CD4-positive, alpha-beta T cell (primary cell): ENCODE measurements around the gene TRIM43B. TPM values are rescaled to one million over a fixed set of nuclear protein-coding genes. Genes with fewer than 3 reads are reported as not detected.
"Not testable (repeated sequence)": the region's sequence is repeated elsewhere in the genome, so short reads cannot be mapped to it uniquely, and the experiment has no call there.

Experiments used
- ATAC-seq: fragments of 200-7000 bp; cut with Tn5 transposase; one replicate; pipeline ENCODE4 v1.10.0; 2022; ENCODE audit warnings: mild to moderate bottlenecking; ENCODE audit not compliant: poor library complexity
- CTCF ChIA-PET: fragments of 350-600 bp; sonication (Branson Sonifier 250); formaldehyde crosslinking; loops from one replicate; lab custom pipeline; 2021; ENCODE audit warnings: antibody characterized with exemption, inconsistent platforms; lab: Charles Lee
- POLR2A ChIA-PET: fragments of 350-600 bp; sonication (Branson Sonifier 250); formaldehyde crosslinking; loops from one replicate; lab custom pipeline; 2021; ENCODE audit warnings: antibody characterized with exemption, inconsistent platforms; lab: Charles Lee
- DNase-seq, 14 experiments: peaks; one replicate each; pipeline ENCODE4 v3.0.0-alpha.2; 2013 to 2020; ENCODE audit warnings: mixed read lengths in 2 of 14
- H3K27ac ChIP-seq, 2 donors: one replicate each; pipeline versions ENCODE4 v1.5.1 to v1.7.0; 2013; ENCODE audit warnings: low read length in 2 of 2, low read depth in 1 of 2, mild to moderate bottlenecking in 1 of 2
- H3K27me3 ChIP-seq, 2 experiments: 1 replicate in 1 of 2; 2 replicates in 1 of 2; pipeline versions ENCODE4 v1.6.1 to v1.7.0; 2013; ENCODE audit warnings: low read length in 2 of 2, control low read depth in 1 of 2, mild to moderate bottlenecking in 1 of 2, moderate library complexity in 1 of 2; ENCODE audit not compliant: insufficient read depth in 2 of 2, control insufficient read depth in 1 of 2
- H3K36me3 ChIP-seq: one replicate; pipeline ENCODE4 v1.6.1; 2013; ENCODE audit warnings: low read length, control low read depth; ENCODE audit not compliant: insufficient read depth
- H3K4me1 ChIP-seq: one replicate; pipeline ENCODE4 v1.6.1; 2013; ENCODE audit warnings: low read length, control low read depth; ENCODE audit not compliant: insufficient read depth
- H3K4me3 ChIP-seq: one replicate; pipeline ENCODE4 v1.5.1; 2013; ENCODE audit warnings: mild to moderate bottlenecking, low read length, moderate library complexity
- H3K9me3 ChIP-seq, 2 experiments: 1 replicate in 1 of 2; 2 replicates in 1 of 2; pipeline versions ENCODE4 v1.6.1 to v1.7.0; 2013; ENCODE audit warnings: low read length in 2 of 2, mild to moderate bottlenecking in 2 of 2, control low read depth in 1 of 2, moderate library complexity in 1 of 2; ENCODE audit not compliant: control insufficient read depth in 1 of 2, insufficient read depth in 1 of 2
- H3K27ac Mint-ChIP-seq: one replicate; pipeline ENCODE4 v1.8.0; 2020; ENCODE audit warnings: mixed read lengths
- H3K27me3 Mint-ChIP-seq: one replicate; pipeline ENCODE4 v1.8.0; 2021; ENCODE audit warnings: mixed read lengths
- H3K36me3 Mint-ChIP-seq: one replicate; pipeline ENCODE4 v1.8.0; 2021; ENCODE audit warnings: low read depth, mixed read lengths
- H3K4me1 Mint-ChIP-seq: one replicate; pipeline ENCODE4 v1.8.0; 2021; ENCODE audit warnings: low read depth, mixed read lengths
- H3K4me3 Mint-ChIP-seq: one replicate; pipeline ENCODE4 v1.8.0; 2020; ENCODE audit warnings: mild to moderate bottlenecking, mixed read lengths
- H3K9me3 Mint-ChIP-seq: one replicate; pipeline ENCODE4 v1.8.0; 2020; ENCODE audit warnings: mixed read lengths
- intact Hi-C, 2 experiments: fragments of 100-400 bp; cut with DNase I in 1 of 2; cut with micrococcal nuclease in 1 of 2; formaldehyde crosslinking; loops; one replicate each; pipeline versions ENCODE4 v1.15.1 to v1.9.0; 2023 to 2025; cut with DNase I, micrococcal nuclease
- total RNA-seq, 174 experiments: library from RNA in 2 of 174; stranded (reverse) in 2 of 174; gene quantifications; one replicate each; pipeline ENCODE4 v1.2.3 and lab custom pipeline; 2021 to 2026

TRIM43B gene
- total RNA-seq, 2 experiments from 2014 or later: not detected

DNA sequence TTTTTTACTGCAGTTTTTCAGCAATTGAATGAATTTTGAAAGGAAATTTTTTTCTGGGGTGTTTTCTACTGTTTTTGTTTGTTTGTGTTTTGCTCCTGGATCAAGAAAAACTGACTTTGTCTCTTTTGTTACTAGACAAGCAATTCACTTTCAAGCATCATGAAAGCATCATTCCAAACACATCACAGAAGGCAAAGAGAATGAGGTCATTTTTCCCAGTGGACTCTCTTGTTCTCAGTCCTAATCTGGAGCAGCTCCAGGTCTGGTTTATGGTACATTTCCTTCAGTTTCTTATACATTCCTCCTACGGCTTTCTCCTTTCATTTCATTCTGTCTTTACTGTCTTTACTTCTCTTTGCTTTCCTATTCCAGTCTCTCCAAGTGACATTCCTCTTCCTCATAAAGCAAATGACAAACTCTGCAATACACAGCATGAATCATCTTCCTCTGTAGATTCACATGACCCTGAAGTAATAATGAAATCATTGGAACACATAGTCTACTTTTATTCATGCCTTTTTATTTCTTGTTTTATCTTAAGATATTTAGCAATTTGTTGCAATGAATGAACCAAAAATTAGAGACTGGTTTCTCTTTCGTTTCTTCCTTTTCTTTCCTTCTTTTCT, 42.0 kb downstream of the TRIM43B start:
- DNase-seq, H3K27me3 ChIP-seq, H3K9me3 Mint-ChIP-seq, POLR2A ChIA-PET, H3K36me3 Mint-ChIP-seq, H3K36me3 ChIP-seq, H3K27me3 Mint-ChIP-seq, H3K4me1 ChIP-seq, ATAC-seq, H3K4me3 ChIP-seq, H3K9me3 ChIP-seq, H3K27ac Mint-ChIP-seq, H3K4me3 Mint-ChIP-seq, intact Hi-C loops, H3K4me1 Mint-ChIP-seq, H3K27ac ChIP-seq, CTCF ChIA-PET: not testable (repeated sequence)

DNA sequence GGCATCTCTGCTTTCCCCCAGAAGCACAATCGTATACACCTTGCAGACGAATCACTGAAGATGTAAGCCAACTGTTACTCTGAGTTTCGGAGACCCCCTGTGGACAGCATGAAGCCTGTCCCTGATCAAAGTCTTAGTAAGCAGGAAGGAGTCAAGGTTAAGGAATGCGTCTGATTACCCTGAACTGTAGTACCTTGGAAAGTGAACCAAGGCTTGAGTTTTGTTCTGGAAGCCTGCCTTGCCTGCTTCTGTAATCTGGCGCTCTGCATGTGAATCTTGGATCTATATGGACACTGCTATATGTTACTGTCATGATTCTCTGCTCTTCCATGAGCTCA, 48.7 kb downstream of the TRIM43B start:
- H3K4me3 ChIP-seq, H3K27ac Mint-ChIP-seq, intact Hi-C loops, H3K27ac ChIP-seq, H3K4me1 ChIP-seq, H3K27me3 ChIP-seq, H3K4me3 Mint-ChIP-seq, H3K9me3 ChIP-seq, H3K9me3 Mint-ChIP-seq, H3K36me3 Mint-ChIP-seq, ATAC-seq, H3K27me3 Mint-ChIP-seq, H3K4me1 Mint-ChIP-seq, POLR2A ChIA-PET, CTCF ChIA-PET, H3K36me3 ChIP-seq, DNase-seq: not testable (repeated sequence)

DNA sequence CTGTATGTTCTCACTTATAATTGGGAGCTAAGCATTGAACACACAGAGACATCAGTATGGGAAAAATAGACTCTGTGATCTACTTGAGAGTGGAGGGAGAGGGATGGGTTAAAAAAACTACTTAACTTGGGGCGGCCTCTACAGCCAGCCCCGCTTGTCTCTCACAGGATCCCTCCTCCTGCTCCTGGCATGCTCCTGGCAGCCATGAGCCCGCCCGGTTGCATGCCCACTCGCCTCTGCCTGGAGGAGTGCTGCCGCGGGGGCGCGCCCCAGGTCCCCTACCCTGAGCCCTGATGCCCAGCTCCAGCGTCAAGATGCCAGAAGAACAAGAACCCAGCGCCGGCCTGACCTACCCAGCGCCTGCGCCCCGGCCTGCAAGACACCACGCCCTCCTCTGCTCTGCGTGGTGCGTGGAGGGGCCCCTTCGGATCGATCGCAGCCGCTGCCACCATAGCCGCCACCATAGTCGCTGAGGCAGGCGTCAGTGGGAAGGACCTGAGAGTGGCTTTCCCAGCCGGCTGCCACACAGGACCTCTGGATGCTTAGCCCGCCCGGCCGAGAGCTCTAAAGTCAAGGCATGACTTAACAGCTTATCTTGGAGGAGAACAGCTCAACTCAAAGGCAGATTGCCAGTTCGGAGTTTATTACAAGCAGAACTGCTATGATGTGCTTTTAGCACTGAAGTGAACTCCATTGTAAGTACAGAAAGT, 49.2 kb downstream of the TRIM43B start:
- CTCF ChIA-PET, DNase-seq, H3K9me3 Mint-ChIP-seq, H3K4me1 Mint-ChIP-seq, H3K36me3 Mint-ChIP-seq, H3K27me3 ChIP-seq, H3K4me3 Mint-ChIP-seq, intact Hi-C loops, H3K4me1 ChIP-seq, ATAC-seq, H3K27ac ChIP-seq, H3K27me3 Mint-ChIP-seq, H3K36me3 ChIP-seq, H3K27ac Mint-ChIP-seq, POLR2A ChIA-PET, H3K4me3 ChIP-seq, H3K9me3 ChIP-seq: not testable (repeated sequence)

DNA sequence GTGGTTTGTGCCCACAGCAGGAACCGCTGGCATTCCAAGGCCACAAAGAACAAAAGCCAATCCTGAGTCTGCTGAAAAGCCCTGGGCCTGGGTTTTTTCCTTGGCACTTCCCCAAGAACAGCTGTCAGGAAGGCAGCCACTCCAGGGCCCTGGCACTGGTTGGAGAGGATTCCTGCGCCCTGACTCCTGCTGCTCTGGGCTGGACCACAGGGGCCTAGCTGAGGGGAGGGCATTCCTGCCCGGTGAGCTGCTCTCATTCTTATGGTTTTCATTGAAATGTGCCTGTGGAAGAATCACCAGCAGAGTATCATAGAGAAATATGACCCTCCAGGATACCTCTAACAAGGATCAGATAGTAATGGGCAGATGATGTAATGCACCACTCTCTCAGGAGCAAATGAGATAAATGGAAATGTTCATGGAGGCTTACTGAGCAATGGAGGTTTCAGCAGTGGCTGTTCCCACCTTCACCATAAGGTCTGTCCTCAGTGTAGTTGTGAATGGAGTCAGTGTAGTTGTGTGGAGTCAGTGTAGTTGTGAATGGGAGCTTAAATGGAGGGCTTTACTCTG, 50.0 kb downstream of the TRIM43B start:
- H3K4me3 Mint-ChIP-seq, CTCF ChIA-PET, H3K36me3 ChIP-seq, H3K9me3 Mint-ChIP-seq, H3K27ac ChIP-seq, H3K4me3 ChIP-seq, H3K36me3 Mint-ChIP-seq, POLR2A ChIA-PET, DNase-seq, ATAC-seq, H3K9me3 ChIP-seq, H3K27me3 Mint-ChIP-seq, H3K4me1 ChIP-seq, H3K27me3 ChIP-seq, H3K4me1 Mint-ChIP-seq, H3K27ac Mint-ChIP-seq, intact Hi-C loops: not testable (repeated sequence)

DNA sequence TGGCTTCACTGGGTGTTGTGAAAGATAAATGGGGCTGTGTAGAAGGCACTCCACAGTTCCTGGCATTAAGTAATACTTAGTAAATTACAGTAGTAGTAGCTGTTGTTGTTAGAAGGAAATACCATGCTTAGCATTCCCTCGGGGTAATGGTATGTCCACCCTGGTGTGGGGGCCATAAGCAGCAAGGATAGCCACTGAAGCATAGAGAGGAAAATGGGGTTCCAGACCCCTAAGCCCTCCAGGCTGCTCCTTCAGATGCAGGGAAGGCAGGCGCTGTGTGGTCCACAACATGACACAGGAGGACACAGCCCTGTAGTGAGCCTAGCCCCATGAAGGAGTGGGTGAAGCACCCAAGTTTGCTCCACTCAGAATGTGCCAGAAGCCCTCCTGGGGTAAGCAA, 50.6 kb downstream of the TRIM43B start:
- H3K27me3 ChIP-seq, H3K36me3 ChIP-seq, H3K27ac ChIP-seq, H3K36me3 Mint-ChIP-seq, H3K4me3 Mint-ChIP-seq, intact Hi-C loops, H3K27ac Mint-ChIP-seq, H3K4me1 ChIP-seq, ATAC-seq, POLR2A ChIA-PET, DNase-seq, CTCF ChIA-PET, H3K9me3 ChIP-seq, H3K4me3 ChIP-seq, H3K4me1 Mint-ChIP-seq, H3K9me3 Mint-ChIP-seq, H3K27me3 Mint-ChIP-seq: not testable (repeated sequence)

DNA sequence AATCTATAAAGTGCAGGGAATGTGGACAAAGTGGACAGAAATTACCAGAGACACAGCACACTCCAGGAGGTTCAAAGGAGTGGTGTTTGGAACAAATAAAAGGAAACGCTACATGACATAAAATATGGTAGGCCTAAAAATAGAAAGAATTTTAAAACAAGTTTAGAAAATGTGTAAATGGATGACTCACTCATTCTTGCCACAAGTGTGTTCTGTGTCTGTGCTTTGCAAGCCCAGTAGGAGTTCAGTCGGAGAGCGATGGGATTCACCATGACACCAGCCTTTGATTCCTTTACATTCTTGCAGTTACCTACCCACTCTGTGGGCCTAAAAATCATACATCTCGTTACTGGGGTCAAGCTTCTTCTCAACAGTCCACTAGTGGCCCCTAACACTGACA, 51.2 kb downstream of the TRIM43B start:
- H3K36me3 ChIP-seq, DNase-seq, H3K4me3 Mint-ChIP-seq, intact Hi-C loops, H3K27ac ChIP-seq, H3K9me3 ChIP-seq, H3K27ac Mint-ChIP-seq, H3K4me3 ChIP-seq, H3K9me3 Mint-ChIP-seq, CTCF ChIA-PET, POLR2A ChIA-PET, H3K4me1 ChIP-seq, H3K27me3 ChIP-seq, ATAC-seq, H3K4me1 Mint-ChIP-seq, H3K27me3 Mint-ChIP-seq, H3K36me3 Mint-ChIP-seq: not testable (repeated sequence)

DNA sequence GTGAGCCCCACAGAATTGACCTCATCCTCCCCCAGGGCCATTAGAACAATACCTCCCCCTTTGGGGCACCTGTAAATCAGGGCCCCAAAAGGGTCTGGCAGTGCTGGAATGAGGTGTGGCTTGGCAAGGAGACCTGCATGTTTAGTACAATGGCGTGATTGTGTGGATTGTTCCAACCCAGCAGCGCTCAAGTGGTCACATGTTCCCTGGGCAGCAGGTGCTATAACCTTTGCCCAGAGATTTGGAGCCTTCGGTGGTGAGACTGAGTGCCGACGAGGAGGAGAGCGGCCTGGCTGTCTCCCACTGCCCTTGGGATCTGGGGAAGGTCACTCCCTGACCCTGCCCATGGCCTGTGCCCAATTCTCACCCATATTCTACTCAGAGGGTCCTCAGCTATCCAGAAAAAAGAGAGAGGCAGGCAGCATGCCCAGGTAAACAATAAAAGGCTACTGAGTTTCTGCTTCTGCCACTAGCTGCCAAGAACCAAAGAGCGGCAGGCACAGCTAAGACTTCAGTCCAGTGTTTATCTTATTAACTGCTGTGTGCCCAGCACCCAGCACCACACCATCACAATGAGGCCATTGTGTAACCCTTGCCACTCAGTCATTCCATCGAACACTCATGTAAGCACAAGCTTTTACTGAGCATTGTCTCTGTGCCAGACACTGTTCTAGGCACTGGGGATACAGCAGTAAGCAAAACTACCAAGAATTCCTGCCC, 54.6 kb downstream of the TRIM43B start:
- H3K9me3 ChIP-seq, H3K27me3 Mint-ChIP-seq, H3K4me1 Mint-ChIP-seq, H3K4me1 ChIP-seq, DNase-seq, H3K27ac Mint-ChIP-seq, H3K4me3 Mint-ChIP-seq, H3K9me3 Mint-ChIP-seq, intact Hi-C loops, CTCF ChIA-PET, H3K27ac ChIP-seq, POLR2A ChIA-PET, H3K36me3 Mint-ChIP-seq, H3K4me3 ChIP-seq, H3K27me3 ChIP-seq, H3K36me3 ChIP-seq, ATAC-seq: not testable (repeated sequence)
